Measurements from ENCODE around the gene AGPAT2.

The AGPAT2 gene

GRCh38 chr9:136696502-136696901, 9.2 kb upstream of the AGPAT2 start:
- TF ChIP-seq POLR2AphosphoS5 (IDR thresholded peaks at IDR 0.05; ENCODE audit: low read depth, low read length) (no peak), REST (IDR thresholded peaks at IDR 0.05; ENCODE audit: insufficient read depth in 1 of 2, low read depth in 2 of 2, low read length in 2 of 2) (no peak), FOXP2 (optimal IDR thresholded peaks at IDR 0.05; ENCODE audit: borderline replicate concordance, extremely low read depth, extremely low read length, insufficient read depth) (no peak), TAF1 (IDR thresholded peaks at IDR 0.05; ENCODE audit: borderline replicate concordance, insufficient read depth, low read length) (no peak), SIN3A (IDR thresholded peaks at IDR 0.05; ENCODE audit: borderline replicate concordance, insufficient read depth, low read length) (no peak)

- TF ChIP-seq POLR2AphosphoS5 (IDR thresholded peaks at IDR 0.05; ENCODE audit: low read depth, low read length) (no peak), REST (IDR thresholded peaks at IDR 0.05; ENCODE audit: insufficient read depth in 1 of 2, low read depth in 2 of 2, low read length in 2 of 2) (no peak), FOXP2 (optimal IDR thresholded peaks at IDR 0.05; ENCODE audit: borderline replicate concordance, extremely low read depth, extremely low read length, insufficient read depth) (no peak), SIN3A (IDR thresholded peaks at IDR 0.05; ENCODE audit: borderline replicate concordance, insufficient read depth, low read length) (no peak)
These were observed 8.7 kb upstream of the AGPAT2 start for GRCh38 chr9:136695955-136696354.

GRCh38 chr9:136695435-136695895, 8.2 kb upstream of the AGPAT2 start:
- no peak for TF ChIP-seq FOXP2 (optimal IDR thresholded peaks at IDR 0.05; ENCODE audit: borderline replicate concordance, extremely low read depth, extremely low read length, insufficient read depth)
- no peak for TF ChIP-seq POLR2AphosphoS5 (IDR thresholded peaks at IDR 0.05; ENCODE audit: low read depth, low read length)
- no peak for TF ChIP-seq REST (IDR thresholded peaks at IDR 0.05; ENCODE audit: insufficient read depth in 1 of 2, low read depth in 2 of 2, low read length in 2 of 2)
- no peak for TF ChIP-seq SIN3A (IDR thresholded peaks at IDR 0.05; ENCODE audit: borderline replicate concordance, insufficient read depth, low read length)

GRCh38 chr9:136694872-136695247, 7.6 kb upstream of the AGPAT2 start:
- no peak for TF ChIP-seq FOXP2 (optimal IDR thresholded peaks at IDR 0.05; ENCODE audit: borderline replicate concordance, extremely low read depth, extremely low read length, insufficient read depth)
- no peak for TF ChIP-seq TAF1 (IDR thresholded peaks at IDR 0.05; ENCODE audit: borderline replicate concordance, insufficient read depth, low read length)
- TF ChIP-seq REST (IDR thresholded peaks at IDR 0.05; ENCODE audit: insufficient read depth in 1 of 2, low read depth in 2 of 2, low read length in 2 of 2): no peak
- no peak for TF ChIP-seq SIN3A (IDR thresholded peaks at IDR 0.05; ENCODE audit: borderline replicate concordance, insufficient read depth, low read length)
- no peak for TF ChIP-seq POLR2AphosphoS5 (IDR thresholded peaks at IDR 0.05; ENCODE audit: low read depth, low read length)

All from PFSK-1 (cell line).